ENCODE results near the gene MXI1.
A peak's percentile ranks its signal among the peaks of the same experiment; 100 is the strongest.

The MXI1 gene

GRCh38 chr10:110207011-110207804 lies at the start of gene MXI1:
TSS of gene MXI1 (plus strand) at chr10:110207605. CDS start at chr10:110207809, 204 bp downstream.
- H3K36me3 ChIP-seq (ENCODE audit: control insufficient read depth in 5 of 5, insufficient read depth in 5 of 5, low read length in 5 of 5): no peaks in the 10 kb centered on the region
- H3K9ac ChIP-seq (ENCODE audit: low read length in 5 of 5): peak within 1 kb of the TSS in 4 of 5 donors; percentile 55 to 68 (median 64)
- H3K27ac ChIP-seq (ENCODE audit: low read depth, low read length): peak within 1 kb of the TSS; percentile 46
- H3K9me3 ChIP-seq (ENCODE audit: control insufficient read depth in 5 of 5, low read length in 5 of 5): no peaks in the 10 kb centered on the region
- H3K27me3 ChIP-seq (ENCODE audit: control insufficient read depth in 5 of 5, insufficient read depth in 4 of 5, low read length in 5 of 5): no peaks in the 10 kb centered on the region
- H3K4me1 ChIP-seq (ENCODE audit: control insufficient read depth in 5 of 5, insufficient read depth in 5 of 5, low read length in 5 of 5): peaks cover 0 to 47% (median 31%) of the 10 kb centered on the region in 5 donors
- H3K4me3 ChIP-seq (ENCODE audit: low read depth in 1 of 5, low read length in 5 of 5): peak within 1 kb of the TSS; percentile 72 to 90 (median 79)

DNA sequence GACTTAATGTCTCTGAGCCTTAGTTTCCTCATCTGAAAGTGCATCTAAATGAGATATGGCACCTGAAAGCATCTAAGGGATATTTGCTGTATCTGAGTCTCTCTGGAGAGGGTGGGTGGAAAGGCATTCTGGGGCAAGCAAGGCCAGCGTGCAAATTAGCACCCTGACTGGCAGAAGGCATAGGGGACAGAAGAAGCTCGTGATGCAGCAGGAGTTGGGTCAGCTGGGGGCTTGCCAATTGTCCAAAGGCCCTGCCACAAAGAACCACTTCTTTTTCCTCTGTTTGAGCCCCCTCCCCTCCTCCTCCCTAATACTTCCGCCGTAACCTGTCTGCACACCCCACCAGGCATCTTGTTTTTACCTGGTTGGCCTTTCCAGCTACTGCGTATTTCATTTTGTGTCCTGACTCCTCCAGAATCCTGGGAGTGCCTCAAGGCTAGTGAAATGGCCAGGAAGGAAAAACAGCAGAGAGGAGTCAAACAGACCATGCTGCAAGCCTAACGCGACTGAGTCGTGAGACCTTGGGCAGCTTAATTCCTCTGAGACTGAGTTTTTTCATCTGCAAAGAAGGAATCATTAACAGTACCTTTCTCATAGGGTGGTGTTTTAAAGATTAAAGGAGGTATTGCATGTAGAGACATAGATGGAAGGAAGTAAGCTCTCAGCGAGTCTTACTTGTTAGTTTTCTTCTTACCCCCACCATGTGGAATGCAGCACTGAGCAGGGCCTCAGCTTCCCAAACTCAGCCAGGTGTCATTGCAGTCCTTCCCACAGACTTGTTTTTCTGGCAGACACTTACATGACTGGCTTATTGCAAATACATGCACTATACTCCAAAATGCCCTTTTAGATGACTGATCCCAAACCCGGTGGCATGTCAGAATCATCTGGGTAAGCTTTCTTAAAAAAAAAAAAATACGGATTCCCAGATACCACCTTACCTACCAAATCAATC lies 49.1 kb upstream of the MXI1 start:
- H3K9me3 ChIP-seq (ENCODE audit: control insufficient read depth in 5 of 5, low read length in 5 of 5): no peaks in the 10 kb centered on the region
- H3K4me3 ChIP-seq (ENCODE audit: low read depth in 1 of 5, low read length in 5 of 5): no peak overlapping the region
- H3K36me3 ChIP-seq (ENCODE audit: control insufficient read depth in 5 of 5, insufficient read depth in 5 of 5, low read length in 5 of 5): no peaks in the 10 kb centered on the region
- no peak overlapping the region for H3K27ac ChIP-seq (ENCODE audit: low read depth, low read length)
- no peak overlapping the region for H3K9ac ChIP-seq (ENCODE audit: low read length in 5 of 5)
- H3K4me1 ChIP-seq (ENCODE audit: control insufficient read depth in 5 of 5, insufficient read depth in 5 of 5, low read length in 5 of 5): peaks cover 0 to 11% (median 0%) of the 10 kb centered on the region in 5 donors
- peaks cover 2 to 12% (median 3%) of the 10 kb centered on the region in 5 donors for H3K27me3 ChIP-seq (ENCODE audit: control insufficient read depth in 5 of 5, insufficient read depth in 4 of 5, low read length in 5 of 5)

- Histone ChIP-seq H3K9ac (ENCODE audit: low read length in 5 of 5) (no peak overlapping the region), H3K27me3 (ENCODE audit: control insufficient read depth in 5 of 5, insufficient read depth in 4 of 5, low read length in 5 of 5) (peaks cover 0 to 9% (median 2%) of the 10 kb centered on the region in 5 donors)
Measured at GRCh38 chr10:110160081-110160480, 47.3 kb upstream of the MXI1 start.

DNA sequence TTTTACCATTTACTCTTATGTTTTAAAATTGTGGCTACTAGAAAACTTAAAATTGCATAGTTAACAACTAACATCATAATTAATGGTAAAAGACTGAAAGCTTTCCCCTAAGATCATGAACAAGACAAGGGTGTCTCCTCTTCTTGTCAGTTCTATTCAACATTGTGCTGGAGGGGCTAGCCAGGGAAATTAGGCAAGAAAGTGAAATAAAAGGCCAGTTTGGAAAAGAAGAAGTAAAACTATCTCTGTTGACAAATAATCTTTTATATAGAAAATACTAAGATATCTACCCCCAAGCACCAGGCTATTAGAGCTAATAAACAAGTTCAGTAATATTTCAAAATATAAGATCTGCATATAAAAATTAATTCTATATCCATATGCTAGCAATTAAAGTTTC lies 46.9 kb upstream of the MXI1 start:
- Histone ChIP-seq H3K36me3 (ENCODE audit: control insufficient read depth in 5 of 5, insufficient read depth in 5 of 5, low read length in 5 of 5) (no peaks in the 10 kb centered on the region), H3K4me3 (ENCODE audit: low read depth in 1 of 5, low read length in 5 of 5) (no peak overlapping the region), H3K9ac (ENCODE audit: low read length in 5 of 5) (no peak overlapping the region), H3K9me3 (ENCODE audit: control insufficient read depth in 5 of 5, low read length in 5 of 5) (no peaks in the 10 kb centered on the region), H3K27ac (ENCODE audit: low read depth, low read length) (no peak overlapping the region), H3K27me3 (ENCODE audit: control insufficient read depth in 5 of 5, insufficient read depth in 4 of 5, low read length in 5 of 5) (peaks cover 0 to 12% (median 6%) of the 10 kb centered on the region in 5 donors), H3K4me1 (ENCODE audit: control insufficient read depth in 5 of 5, insufficient read depth in 5 of 5, low read length in 5 of 5) (peaks cover 0 to 12% (median 0%) of the 10 kb centered on the region in 5 donors)

More at GRCh38 chr10:110160081-110160480, 47.3 kb upstream of the MXI1 start:
- peaks cover 0 to 12% (median 0%) of the 10 kb centered on the region in 5 donors for H3K4me1 ChIP-seq (ENCODE audit: control insufficient read depth in 5 of 5, insufficient read depth in 5 of 5, low read length in 5 of 5)
- H3K27ac ChIP-seq (ENCODE audit: low read depth, low read length): no peak overlapping the region
- no peaks in the 10 kb centered on the region for H3K36me3 ChIP-seq (ENCODE audit: control insufficient read depth in 5 of 5, insufficient read depth in 5 of 5, low read length in 5 of 5)
- no peak overlapping the region for H3K4me3 ChIP-seq (ENCODE audit: low read depth in 1 of 5, low read length in 5 of 5)
- H3K9me3 ChIP-seq (ENCODE audit: control insufficient read depth in 5 of 5, low read length in 5 of 5): no peaks in the 10 kb centered on the region

- no peaks in the 10 kb centered on the region for H3K9me3 ChIP-seq (ENCODE audit: control insufficient read depth in 5 of 5, low read length in 5 of 5)
- no peaks in the 10 kb centered on the region for H3K36me3 ChIP-seq (ENCODE audit: control insufficient read depth in 5 of 5, insufficient read depth in 5 of 5, low read length in 5 of 5)
- peaks cover 0 to 7% (median 0%) of the 10 kb centered on the region in 5 donors for H3K4me1 ChIP-seq (ENCODE audit: control insufficient read depth in 5 of 5, insufficient read depth in 5 of 5, low read length in 5 of 5)
- H3K9ac ChIP-seq (ENCODE audit: low read length in 5 of 5): no peak overlapping the region
- no peak overlapping the region for H3K4me3 ChIP-seq (ENCODE audit: low read depth in 1 of 5, low read length in 5 of 5)
- H3K27me3 ChIP-seq (ENCODE audit: control insufficient read depth in 5 of 5, insufficient read depth in 4 of 5, low read length in 5 of 5): peaks cover 7 to 21% (median 14%) of the 10 kb centered on the region in 5 donors
- no peak overlapping the region for H3K27ac ChIP-seq (ENCODE audit: low read depth, low read length)
Measured at GRCh38 chr10:110162741-110163145, 44.7 kb upstream of the MXI1 start.

GRCh38 chr10:110163192-110163773 lies 44.1 kb upstream of the MXI1 start:
- no peak overlapping the region for H3K4me3 ChIP-seq (ENCODE audit: low read depth in 1 of 5, low read length in 5 of 5)
- no peak overlapping the region for H3K27ac ChIP-seq (ENCODE audit: low read depth, low read length)
- H3K27me3 ChIP-seq (ENCODE audit: control insufficient read depth in 5 of 5, insufficient read depth in 4 of 5, low read length in 5 of 5): peaks cover 10 to 24% (median 16%) of the 10 kb centered on the region in 5 donors
- H3K9ac ChIP-seq (ENCODE audit: low read length in 5 of 5): no peak overlapping the region
- H3K9me3 ChIP-seq (ENCODE audit: control insufficient read depth in 5 of 5, low read length in 5 of 5): no peaks in the 10 kb centered on the region
- peaks cover 0 to 7% (median under 1%) of the 10 kb centered on the region in 5 donors for H3K4me1 ChIP-seq (ENCODE audit: control insufficient read depth in 5 of 5, insufficient read depth in 5 of 5, low read length in 5 of 5)
- H3K36me3 ChIP-seq (ENCODE audit: control insufficient read depth in 5 of 5, insufficient read depth in 5 of 5, low read length in 5 of 5): no peaks in the 10 kb centered on the region

DNA sequence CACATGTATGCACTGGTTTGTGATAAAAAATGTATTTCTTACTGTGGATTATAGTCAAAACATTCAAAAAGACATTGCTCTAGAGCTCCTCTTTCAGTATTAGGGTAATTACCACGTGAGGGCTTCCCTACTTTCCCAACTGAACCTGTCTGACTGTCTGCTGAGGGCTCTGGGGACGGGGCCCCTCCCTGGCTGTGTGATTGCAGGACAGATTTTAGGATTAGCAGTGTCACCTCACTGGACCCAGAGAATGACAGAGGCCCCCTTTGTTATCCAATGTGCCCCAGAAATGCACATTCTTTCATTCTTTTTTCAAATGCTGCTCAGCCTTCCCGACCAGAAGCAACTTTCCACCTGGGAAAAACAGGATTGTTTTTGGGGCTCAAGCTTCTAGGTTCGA lies 43.6 kb upstream of the MXI1 start:
- Histone ChIP-seq H3K36me3 (ENCODE audit: control insufficient read depth in 5 of 5, insufficient read depth in 5 of 5, low read length in 5 of 5) (no peaks in the 10 kb centered on the region), H3K4me3 (ENCODE audit: low read depth in 1 of 5, low read length in 5 of 5) (no peak overlapping the region), H3K9ac (ENCODE audit: low read length in 5 of 5) (no peak overlapping the region), H3K27me3 (ENCODE audit: control insufficient read depth in 5 of 5, insufficient read depth in 4 of 5, low read length in 5 of 5) (peaks cover 13 to 25% (median 20%) of the 10 kb centered on the region in 5 donors), H3K4me1 (ENCODE audit: control insufficient read depth in 5 of 5, insufficient read depth in 5 of 5, low read length in 5 of 5) (peaks cover 0 to 10% (median 3%) of the 10 kb centered on the region in 5 donors), H3K27ac (ENCODE audit: low read depth, low read length) (no peak overlapping the region), H3K9me3 (ENCODE audit: control insufficient read depth in 5 of 5, low read length in 5 of 5) (no peaks in the 10 kb centered on the region)

DNA sequence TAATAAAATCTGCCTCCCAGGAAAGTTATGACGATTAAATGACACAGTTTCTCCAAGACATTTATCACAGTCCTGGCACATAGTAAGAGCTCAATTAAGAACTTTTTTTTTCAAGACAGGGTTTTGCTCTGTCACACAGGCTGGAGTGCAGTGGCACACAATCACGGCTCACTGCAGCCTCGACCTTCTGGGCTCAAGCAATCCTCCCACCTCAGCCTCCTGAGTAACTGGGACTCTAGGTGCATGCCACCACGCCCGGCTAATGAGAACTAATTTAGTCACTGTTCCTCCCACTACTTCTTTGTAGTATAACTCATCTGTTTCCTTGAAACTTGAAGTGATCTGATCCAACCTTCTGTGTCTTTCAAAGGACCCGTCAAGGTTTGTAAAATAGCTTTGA lies 42.2 kb upstream of the MXI1 start:
- peaks cover 25 to 38% (median 26%) of the 10 kb centered on the region in 5 donors for H3K27me3 ChIP-seq (ENCODE audit: control insufficient read depth in 5 of 5, insufficient read depth in 4 of 5, low read length in 5 of 5)
- no peaks in the 10 kb centered on the region for H3K9me3 ChIP-seq (ENCODE audit: control insufficient read depth in 5 of 5, low read length in 5 of 5)
- H3K9ac ChIP-seq (ENCODE audit: low read length in 5 of 5): no peak overlapping the region
- H3K36me3 ChIP-seq (ENCODE audit: control insufficient read depth in 5 of 5, insufficient read depth in 5 of 5, low read length in 5 of 5): no peaks in the 10 kb centered on the region
- H3K4me1 ChIP-seq (ENCODE audit: control insufficient read depth in 5 of 5, insufficient read depth in 5 of 5, low read length in 5 of 5): peaks cover 0 to 14% (median 3%) of the 10 kb centered on the region in 5 donors
- no peak overlapping the region for H3K27ac ChIP-seq (ENCODE audit: low read depth, low read length)
- no peak overlapping the region for H3K4me3 ChIP-seq (ENCODE audit: low read depth in 1 of 5, low read length in 5 of 5)

DNA sequence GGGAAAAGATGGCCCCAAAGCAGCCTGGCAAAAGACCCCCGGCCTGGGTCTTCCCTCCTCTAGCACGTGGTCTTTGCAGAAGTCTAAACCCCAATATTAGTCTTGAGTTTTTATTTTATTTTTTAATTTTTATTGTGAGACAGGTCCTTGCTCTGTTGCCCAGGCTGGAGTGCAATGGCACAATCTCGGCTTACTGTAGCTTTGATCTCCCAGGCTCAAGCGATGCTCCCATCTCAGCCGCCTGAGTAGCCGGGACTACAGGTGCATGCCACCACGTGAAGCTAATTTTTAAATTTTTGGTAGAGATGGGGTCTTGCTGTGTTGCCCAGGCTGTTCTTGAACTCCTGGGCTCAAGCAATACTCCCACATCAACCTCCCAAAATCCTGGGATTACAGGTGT lies 40.3 kb upstream of the MXI1 start:
- no peak overlapping the region for H3K9ac ChIP-seq (ENCODE audit: low read length in 5 of 5)
- H3K27ac ChIP-seq (ENCODE audit: low read depth, low read length): no peak overlapping the region
- H3K36me3 ChIP-seq (ENCODE audit: control insufficient read depth in 5 of 5, insufficient read depth in 5 of 5, low read length in 5 of 5): no peaks in the 10 kb centered on the region
- peaks cover 0 to 22% (median 3%) of the 10 kb centered on the region in 5 donors for H3K4me1 ChIP-seq (ENCODE audit: control insufficient read depth in 5 of 5, insufficient read depth in 5 of 5, low read length in 5 of 5)
- no peak overlapping the region for H3K4me3 ChIP-seq (ENCODE audit: low read depth in 1 of 5, low read length in 5 of 5)
- H3K9me3 ChIP-seq (ENCODE audit: control insufficient read depth in 5 of 5, low read length in 5 of 5): no peaks in the 10 kb centered on the region
- H3K27me3 ChIP-seq (ENCODE audit: control insufficient read depth in 5 of 5, insufficient read depth in 4 of 5, low read length in 5 of 5): peaks cover 25 to 42% (median 29%) of the 10 kb centered on the region in 5 donors
